Panc1 (cell line): ENCODE measurements around the gene CDAN1. TPM values are rescaled to one million over a fixed set of nuclear protein-coding genes. Genes with fewer than 3 reads are reported as not detected.

Experiments used
- ATAC-seq: fragments of 200-7000 bp; cut with Tn5 transposase; 2 replicates; pipeline ENCODE4 v1.9.1; 2020; ENCODE audit warnings: mild to moderate bottlenecking, moderate library complexity
- BruUV-seq: library from RNA; stranded (reverse); fragments of 400-500 nt; replicated peaks from 2 replicates; lab custom pipeline; 2021; lab: Mats Ljungman, UMichigan
- CTCF ChIA-PET: fragments of 300-600 bp; sonication (Branson Sonifier 250); formaldehyde crosslinking; loops from one replicate; lab custom pipeline; 2022; ENCODE audit warnings: antibody characterized with exemption; lab: Charles Lee
- POLR2A ChIA-PET: fragments of 300-600 bp; sonication (Branson Sonifier 250); formaldehyde crosslinking; loops from one replicate; lab custom pipeline; 2022; ENCODE audit warnings: antibody characterized with exemption; lab: Charles Lee
- DNase-seq: peaks from one replicate; pipeline ENCODE4 v3.0.0-alpha.2; 2010; ENCODE audit warnings: low read depth, low spot score
- H3K27ac ChIP-seq: 2 replicates; pipeline ENCODE4 v1.5.1; 2011; ENCODE audit warnings: mild to moderate bottlenecking, low read length, inconsistent platforms
- H3K27me3 ChIP-seq: fragments of 200-500 bp; sonication (Bioruptor generic); 2 replicates; pipeline ENCODE4 v1.6.0; 2014; ENCODE audit warnings: low read length, inconsistent platforms; ENCODE audit not compliant: control insufficient read depth, insufficient read depth
- H3K36me3 ChIP-seq: fragments of 200-500 bp; sonication (Bioruptor generic); 2 replicates; pipeline ENCODE4 v1.5.1; 2014; ENCODE audit warnings: inconsistent platforms, mild to moderate bottlenecking, low read length, moderate library complexity; ENCODE audit not compliant: control insufficient read depth, insufficient read depth
- H3K4me1 ChIP-seq: 2 replicates; pipeline ENCODE4 v1.5.1; 2011; ENCODE audit warnings: inconsistent platforms, mild to moderate bottlenecking, low read length, moderate library complexity; ENCODE audit not compliant: control insufficient read depth, insufficient read depth
- H3K4me3 ChIP-seq, 2 experiments: 2 replicates each; pipeline ENCODE4 v1.5.1; 2011 to 2012; ENCODE audit warnings: low read depth in 2 of 2, low read length in 2 of 2, mild to moderate bottlenecking in 2 of 2, inconsistent platforms in 1 of 2, moderate library complexity in 1 of 2
- H3K9me3 ChIP-seq: fragments of 200-500 bp; sonication (Bioruptor generic); 2 replicates; pipeline ENCODE4 v1.5.1; 2014; ENCODE audit warnings: low read depth, mild to moderate bottlenecking, inconsistent platforms, low read length, moderate library complexity; ENCODE audit not compliant: control insufficient read depth, insufficient read depth
- POLR2AphosphoS5 ChIP-seq: IDR thresholded peaks from 2 replicates; pipeline ENCODE4 v1.6.1; 2012; ENCODE audit warnings: mild to moderate bottlenecking, low read depth, low read length, moderate library complexity
- SIN3A ChIP-seq: IDR thresholded peaks from 2 replicates; pipeline ENCODE4 v1.6.1; 2012; ENCODE audit warnings: low read depth, mild to moderate bottlenecking, low read length, moderate library complexity, borderline replicate concordance; ENCODE audit not compliant: insufficient read depth
- TCF7L2 ChIP-seq: IDR thresholded peaks from 2 replicates; pipeline ENCODE4 v1.6.1; 2011; ENCODE audit warnings: mild to moderate bottlenecking, low read depth, low read length, inconsistent platforms
- in situ Hi-C: cut with HindIII; loops from 2 replicates; pipeline ENCODE4 v1.10.0; 2016; ENCODE audit warnings: low sequenced_read_pairs, low pct_unique_long_range_greater_than_20kb
- intact Hi-C: fragments of 100-400 bp; cut with micrococcal nuclease; formaldehyde crosslinking; loops from one replicate; pipeline ENCODE4 v1.10.0; 2022; ENCODE audit not compliant: unreplicated experiment
- total RNA-seq: library from RNA; stranded (reverse); gene quantifications from one replicate; pipeline ENCODE4 v1.2.1, GENCODE V29; 2021; ENCODE audit not compliant: unreplicated experiment
- TF ChIP-seq, protein P1 (sequence below): fragments of 450-650 bp; IDR thresholded peaks from 2 replicates; pipeline ENCODE4 v1.5.1; 2017; ENCODE audit warnings: mild to moderate bottlenecking
- TF ChIP-seq, protein P2 (sequence below), 2 experiments: IDR thresholded peaks; 2 replicates each; pipeline ENCODE4 v1.6.1; 2011 to 2012; ENCODE audit warnings: low read depth in 2 of 2, control low read depth in 1 of 2, low read length in 1 of 2, mild to moderate bottlenecking in 1 of 2, moderate library complexity in 1 of 2; ENCODE audit not compliant: insufficient read depth in 1 of 2

Gene CDAN1
- total RNA-seq, 1 experiment from 2014 or later: 41.1 TPM

DNA sequence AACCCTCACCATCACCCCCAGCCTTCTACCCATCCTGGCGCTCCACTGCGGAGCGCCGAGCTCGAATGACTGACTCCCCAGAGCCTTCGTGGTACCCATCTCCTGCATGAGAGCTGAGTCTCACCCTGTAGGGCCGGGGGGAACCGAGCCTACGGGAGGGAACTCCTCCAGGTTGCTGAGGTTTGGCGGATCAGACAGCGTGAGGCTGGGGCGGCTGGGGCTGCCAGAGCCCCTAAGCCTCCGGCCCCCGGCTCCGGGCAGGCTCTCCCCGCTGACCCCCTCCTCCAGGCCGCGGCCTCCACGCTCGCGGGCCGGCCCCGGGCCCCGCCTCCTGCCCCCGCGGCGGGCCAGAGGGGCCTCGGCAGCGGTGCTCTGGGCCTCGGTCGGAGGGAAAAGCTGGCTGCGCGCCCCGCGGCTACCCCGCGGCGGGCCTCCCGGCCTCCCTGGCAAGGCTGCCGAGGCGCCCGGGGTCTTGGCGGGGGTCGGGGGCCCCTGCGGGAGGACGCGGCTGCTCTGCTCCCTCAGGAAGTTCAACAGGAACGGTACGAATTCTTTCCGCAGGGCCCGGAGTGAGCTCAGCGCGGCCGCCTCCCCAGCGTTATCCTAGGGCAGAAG, 643 bp downstream of the CDAN1 start:
- Histone ChIP-seq H3K9me3 (no peaks in the 10 kb centered on the region), H3K27me3 (no peaks in the 10 kb centered on the region), H3K36me3 (peaks cover 2% of the 10 kb centered on the region; the same call in 1 of the 2 replicates), H3K4me1 (0 out of 2 replicates have a peak, but pooled peaks cover 11% of the 10 kb centered on the region), H3K27ac (peak overlapping the region; percentile 76), H3K4me3 (peak overlapping the region; percentile 77 to 78)
- intact Hi-C loops (no loop called here), in situ Hi-C loops (no loop called here)
- no peak for DNase-seq
- CTCF ChIA-PET: no interaction called here
- POLR2A ChIA-PET: interaction anchor here (0.6 kb wide), 1 partner anchor 24 kb away, joined by 4 read pairs; no protein-coding TSS in a partner anchor
- peak; percentile 36 for ATAC-seq
- no TSS peak for BruUV-seq
- TF ChIP-seq POLR2AphosphoS5: no peak; the same call in 1 of the 2 replicates
- TF ChIP-seq, protein P1, sequence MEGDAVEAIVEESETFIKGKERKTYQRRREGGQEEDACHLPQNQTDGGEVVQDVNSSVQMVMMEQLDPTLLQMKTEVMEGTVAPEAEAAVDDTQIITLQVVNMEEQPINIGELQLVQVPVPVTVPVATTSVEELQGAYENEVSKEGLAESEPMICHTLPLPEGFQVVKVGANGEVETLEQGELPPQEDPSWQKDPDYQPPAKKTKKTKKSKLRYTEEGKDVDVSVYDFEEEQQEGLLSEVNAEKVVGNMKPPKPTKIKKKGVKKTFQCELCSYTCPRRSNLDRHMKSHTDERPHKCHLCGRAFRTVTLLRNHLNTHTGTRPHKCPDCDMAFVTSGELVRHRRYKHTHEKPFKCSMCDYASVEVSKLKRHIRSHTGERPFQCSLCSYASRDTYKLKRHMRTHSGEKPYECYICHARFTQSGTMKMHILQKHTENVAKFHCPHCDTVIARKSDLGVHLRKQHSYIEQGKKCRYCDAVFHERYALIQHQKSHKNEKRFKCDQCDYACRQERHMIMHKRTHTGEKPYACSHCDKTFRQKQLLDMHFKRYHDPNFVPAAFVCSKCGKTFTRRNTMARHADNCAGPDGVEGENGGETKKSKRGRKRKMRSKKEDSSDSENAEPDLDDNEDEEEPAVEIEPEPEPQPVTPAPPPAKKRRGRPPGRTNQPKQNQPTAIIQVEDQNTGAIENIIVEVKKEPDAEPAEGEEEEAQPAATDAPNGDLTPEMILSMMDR: no peak
- TF ChIP-seq, protein P2, sequence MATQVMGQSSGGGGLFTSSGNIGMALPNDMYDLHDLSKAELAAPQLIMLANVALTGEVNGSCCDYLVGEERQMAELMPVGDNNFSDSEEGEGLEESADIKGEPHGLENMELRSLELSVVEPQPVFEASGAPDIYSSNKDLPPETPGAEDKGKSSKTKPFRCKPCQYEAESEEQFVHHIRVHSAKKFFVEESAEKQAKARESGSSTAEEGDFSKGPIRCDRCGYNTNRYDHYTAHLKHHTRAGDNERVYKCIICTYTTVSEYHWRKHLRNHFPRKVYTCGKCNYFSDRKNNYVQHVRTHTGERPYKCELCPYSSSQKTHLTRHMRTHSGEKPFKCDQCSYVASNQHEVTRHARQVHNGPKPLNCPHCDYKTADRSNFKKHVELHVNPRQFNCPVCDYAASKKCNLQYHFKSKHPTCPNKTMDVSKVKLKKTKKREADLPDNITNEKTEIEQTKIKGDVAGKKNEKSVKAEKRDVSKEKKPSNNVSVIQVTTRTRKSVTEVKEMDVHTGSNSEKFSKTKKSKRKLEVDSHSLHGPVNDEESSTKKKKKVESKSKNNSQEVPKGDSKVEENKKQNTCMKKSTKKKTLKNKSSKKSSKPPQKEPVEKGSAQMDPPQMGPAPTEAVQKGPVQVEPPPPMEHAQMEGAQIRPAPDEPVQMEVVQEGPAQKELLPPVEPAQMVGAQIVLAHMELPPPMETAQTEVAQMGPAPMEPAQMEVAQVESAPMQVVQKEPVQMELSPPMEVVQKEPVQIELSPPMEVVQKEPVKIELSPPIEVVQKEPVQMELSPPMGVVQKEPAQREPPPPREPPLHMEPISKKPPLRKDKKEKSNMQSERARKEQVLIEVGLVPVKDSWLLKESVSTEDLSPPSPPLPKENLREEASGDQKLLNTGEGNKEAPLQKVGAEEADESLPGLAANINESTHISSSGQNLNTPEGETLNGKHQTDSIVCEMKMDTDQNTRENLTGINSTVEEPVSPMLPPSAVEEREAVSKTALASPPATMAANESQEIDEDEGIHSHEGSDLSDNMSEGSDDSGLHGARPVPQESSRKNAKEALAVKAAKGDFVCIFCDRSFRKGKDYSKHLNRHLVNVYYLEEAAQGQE (IDR thresholded peaks at IDR 0.05; ENCODE audit: insufficient read depth in 1 of 2, low read depth in 2 of 2, low read length in 1 of 2): no peak
- TF ChIP-seq TCF7L2: no peak
- TF ChIP-seq SIN3A: no peak

DNA sequence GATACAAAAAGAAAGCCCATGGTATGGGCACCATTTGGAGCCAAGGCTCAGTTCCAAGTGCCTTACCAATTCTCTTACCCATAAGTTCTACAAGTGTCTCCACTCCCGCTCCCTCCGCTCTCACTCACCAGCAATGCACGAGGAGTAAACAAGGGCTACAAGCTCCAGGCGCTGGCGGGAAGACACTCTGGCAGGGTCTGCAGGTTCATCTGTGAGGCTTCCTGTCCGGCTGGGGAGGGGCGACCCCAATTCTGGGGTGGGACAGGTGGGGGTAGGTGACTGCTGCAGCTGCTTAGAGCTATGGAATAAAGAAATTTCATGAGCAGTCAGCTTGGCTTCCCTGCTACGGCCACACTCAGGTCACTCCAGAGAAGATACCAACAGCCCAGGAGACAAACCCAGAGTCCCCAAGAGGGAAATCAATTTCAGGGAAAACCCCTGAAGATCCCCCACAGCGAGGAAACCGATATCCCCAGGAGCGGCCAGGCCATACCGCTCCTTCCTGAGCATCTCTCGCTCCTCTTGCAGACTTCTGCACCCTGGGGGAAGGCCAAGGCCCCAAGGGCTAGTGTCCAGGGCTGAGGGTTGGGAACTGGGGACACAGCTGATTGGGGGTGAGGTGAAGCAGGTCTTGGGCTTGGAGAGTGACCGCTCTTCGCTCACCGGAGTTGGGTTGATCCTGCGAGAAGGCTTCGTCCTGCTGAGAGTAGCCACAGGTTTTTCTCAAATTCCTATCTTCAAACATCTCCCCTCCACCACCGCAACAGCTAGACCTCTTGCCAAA, 1.4 kb downstream of the CDAN1 start:
- CTCF ChIA-PET: no interaction called here
- H3K27me3 ChIP-seq: no peaks in the 10 kb centered on the region
- H3K4me3 ChIP-seq: peak overlapping the region; percentile 77 to 78
- DNase-seq (no peak), ATAC-seq (no peak)
- BruUV-seq: TSS peak; percentile 55
- H3K9me3 ChIP-seq: no peaks in the 10 kb centered on the region
- 0 out of 2 replicates have a peak, but pooled peaks cover 11% of the 10 kb centered on the region for H3K4me1 ChIP-seq
- intact Hi-C loops (no loop called here), in situ Hi-C loops (no loop called here)
- POLR2A ChIA-PET: interaction anchor here (0.5 to 0.6 kb wide), 2 partner anchors 25 to 88 kb away, joined by 3 to 4 read pairs; no protein-coding TSS in a partner anchor
- TF ChIP-seq POLR2AphosphoS5: 0 out of 2 replicates have a peak, but pooled peaks have one; percentile 36
- no peak for TF ChIP-seq SIN3A
- TF ChIP-seq, protein P2 (IDR thresholded peaks at IDR 0.05; ENCODE audit: insufficient read depth in 1 of 2, low read depth in 2 of 2, low read length in 1 of 2): no peak
- no peak for TF ChIP-seq TCF7L2
- H3K36me3 ChIP-seq: peaks cover 2% of the 10 kb centered on the region; the same call in 1 of the 2 replicates
- peak overlapping the region; percentile 76 for H3K27ac ChIP-seq
